ENCODE results near the gene PURA.

PURA gene

GRCh38 chr5:140115186-140115500 is 1.2 kb downstream of the PURA start:
- TF ChIP-seq CTCF (IDR thresholded peaks at IDR 0.05; ENCODE audit: low read depth, low read length, poor library complexity, severe bottlenecking) = no peak
- no peak for TF ChIP-seq EZH2phosphoT487 (IDR thresholded peaks at IDR 0.05; ENCODE audit: borderline replicate concordance, low read length)
- H3K4me1 ChIP-seq (ENCODE audit: control insufficient read depth, low read length) = peaks cover 55% of the 10 kb centered on the region
- peak overlapping the region; percentile 92 for H3K4me3 ChIP-seq (ENCODE audit: low read length)
- peaks cover 89% of the 10 kb centered on the region for H3K79me2 ChIP-seq (ENCODE audit: control insufficient read depth, low read length)
- peaks cover 20% of the 10 kb centered on the region for H3F3A ChIP-seq (ENCODE audit: control insufficient read depth, insufficient read depth)
- H3K27ac ChIP-seq (ENCODE audit: low read depth, low read length) = no peak overlapping the region
- no peaks in the 10 kb centered on the region for H3K9me3 ChIP-seq (ENCODE audit: control insufficient read depth, insufficient read depth, low read length)
- H3K4me2 ChIP-seq (ENCODE audit: low read length) = peak overlapping the region; percentile 98
- peaks cover 31% of the 10 kb centered on the region for H4K20me1 ChIP-seq (ENCODE audit: control insufficient read depth, insufficient read depth, low read depth, low read length)
- H3K9me2 ChIP-seq (replicated peaks; ENCODE audit: control insufficient read depth, low read length) = no peaks in the 10 kb centered on the region
- peaks cover 22% of the 10 kb centered on the region for H3K36me3 ChIP-seq (ENCODE audit: control insufficient read depth, low read length)
- no peaks in the 10 kb centered on the region for H3K27me3 ChIP-seq (ENCODE audit: control insufficient read depth, low read length)

- H3K27ac ChIP-seq (ENCODE audit: low read depth, low read length) = no peak overlapping the region
- peaks cover 22% of the 10 kb centered on the region for H3K36me3 ChIP-seq (ENCODE audit: control insufficient read depth, low read length)
- TF ChIP-seq CTCF (IDR thresholded peaks at IDR 0.05; ENCODE audit: low read depth, low read length, poor library complexity, severe bottlenecking) = peak; percentile 15
- TF ChIP-seq EZH2phosphoT487 (IDR thresholded peaks at IDR 0.05; ENCODE audit: borderline replicate concordance, low read length) = no peak
- peaks cover 9% of the 10 kb centered on the region for H3F3A ChIP-seq (ENCODE audit: control insufficient read depth, insufficient read depth)
- peaks cover 42% of the 10 kb centered on the region for H3K4me1 ChIP-seq (ENCODE audit: control insufficient read depth, low read length)
- H3K9me2 ChIP-seq (replicated peaks; ENCODE audit: control insufficient read depth, low read length) = no peaks in the 10 kb centered on the region
- H3K9me3 ChIP-seq (ENCODE audit: control insufficient read depth, insufficient read depth, low read length) = no peaks in the 10 kb centered on the region
- H3K79me2 ChIP-seq (ENCODE audit: control insufficient read depth, low read length) = peaks cover 86% of the 10 kb centered on the region
- peak overlapping the region; percentile 11; the same call in 1 of the 2 replicates for H3K4me3 ChIP-seq (ENCODE audit: low read length)
- H3K4me2 ChIP-seq (ENCODE audit: low read length) = peak overlapping the region; percentile 98
- peaks cover 31% of the 10 kb centered on the region for H4K20me1 ChIP-seq (ENCODE audit: control insufficient read depth, insufficient read depth, low read depth, low read length)
- H3K27me3 ChIP-seq (ENCODE audit: control insufficient read depth, low read length) = no peaks in the 10 kb centered on the region
Measured at GRCh38 chr5:140116716-140117115, 2.8 kb downstream of the PURA start.

GRCh38 chr5:140117523-140117922 is 3.6 kb downstream of the PURA start:
- Histone ChIP-seq H3K36me3 (ENCODE audit: control insufficient read depth, low read length) (peaks cover 22% of the 10 kb centered on the region), H3K4me2 (ENCODE audit: low read length) (peak overlapping the region; percentile 98; the same call in 1 of the 2 replicates), H3K27me3 (ENCODE audit: control insufficient read depth, low read length) (no peaks in the 10 kb centered on the region), H3K79me2 (ENCODE audit: control insufficient read depth, low read length) (peaks cover 86% of the 10 kb centered on the region), H3K9me3 (ENCODE audit: control insufficient read depth, insufficient read depth, low read length) (no peaks in the 10 kb centered on the region), H3K27ac (ENCODE audit: low read depth, low read length) (no peak overlapping the region), H3K9me2 (replicated peaks; ENCODE audit: control insufficient read depth, low read length) (no peaks in the 10 kb centered on the region), H3K4me3 (ENCODE audit: low read length) (no peak overlapping the region), H3K4me1 (ENCODE audit: control insufficient read depth, low read length) (peaks cover 34% of the 10 kb centered on the region), H4K20me1 (ENCODE audit: control insufficient read depth, insufficient read depth, low read depth, low read length) (peaks cover 23% of the 10 kb centered on the region), H3F3A (ENCODE audit: control insufficient read depth, insufficient read depth) (peaks cover 1% of the 10 kb centered on the region; the same call in 1 of the 2 replicates)
- no peak for TF ChIP-seq CTCF (IDR thresholded peaks at IDR 0.05; ENCODE audit: low read depth, low read length, poor library complexity, severe bottlenecking)
- no peak for TF ChIP-seq EZH2phosphoT487 (IDR thresholded peaks at IDR 0.05; ENCODE audit: borderline replicate concordance, low read length)

All from DOHH2 (cell line).